GM12878 (cell line): ENCODE measurements around the gene FIZ1.

ENCODE experiments used
- BHLHE40 ChIP-seq, 2 experiments: fragments of 450-650 bp in 1 of 2; IDR thresholded peaks; 2 replicates each; pipeline ENCODE4 v1.6.1; 2011 to 2017; ENCODE audit warnings: low read depth in 2 of 2, borderline replicate concordance in 1 of 2, improper control_type of control experiment in 1 of 2, low read length in 1 of 2, mild to moderate bottlenecking in 1 of 2
- CBX3 ChIP-seq: fragments of 200-600 bp; sonication (generic); IDR thresholded peaks from 2 replicates; pipeline ENCODE4 v1.6.1; 2016; ENCODE audit warnings: low read depth, borderline replicate concordance
- CTCF ChIP-seq, 3 experiments: IDR thresholded peaks in 2 of 3; conservative IDR thresholded peaks in 1 of 3; 2 replicates each; pipeline ENCODE4 v1.5.1; 2011; ENCODE audit warnings: low read depth in 3 of 3, low read length in 3 of 3, mild to moderate bottlenecking in 3 of 3, control low read depth in 2 of 3, moderate library complexity in 2 of 3, inconsistent platforms in 1 of 3, mixed read lengths in 1 of 3; ENCODE audit not compliant: control insufficient read depth in 2 of 3, insufficient read depth in 1 of 3; ENCODE audit errors: extremely low read depth in 1 of 3
- HDAC2 ChIP-seq: fragments of 200-600 bp; sonication (generic); IDR thresholded peaks from 2 replicates; pipeline ENCODE4 v1.6.1; 2017
- MTA3 ChIP-seq: IDR thresholded peaks from 2 replicates; pipeline ENCODE4 v1.6.1; 2012; ENCODE audit warnings: low read length, inconsistent platforms, borderline replicate concordance
- POLR2AphosphoS5 ChIP-seq: IDR thresholded peaks from 2 replicates; pipeline ENCODE4 v1.6.1; 2011; ENCODE audit warnings: mild to moderate bottlenecking, low read length, inconsistent platforms
- RFX5 ChIP-seq: IDR thresholded peaks from 2 replicates; pipeline ENCODE4 v1.6.1; 2011; ENCODE audit warnings: low read depth, low read length, improper control_type of control experiment
- SMARCA5 ChIP-seq: fragments of 450-650 bp; IDR thresholded peaks from 2 replicates; pipeline ENCODE4 v1.6.1; 2017; ENCODE audit warnings: mild to moderate bottlenecking
- SPI1 ChIP-seq: IDR thresholded peaks from 2 replicates; pipeline ENCODE4 v1.6.1; 2011; ENCODE audit warnings: low read depth, mild to moderate bottlenecking, low read length, moderate library complexity, borderline replicate concordance; ENCODE audit not compliant: insufficient read depth
- ZNF274 ChIP-seq: IDR thresholded peaks from one replicate; pipeline ENCODE4 v1.8.0; 2011; ENCODE audit not compliant: insufficient read length, insufficient read depth
- TF ChIP-seq, protein P1 (sequence below): IDR thresholded peaks from 2 replicates; pipeline ENCODE4 v1.6.1; 2012; ENCODE audit warnings: low read depth, low read length, improper control_type of control experiment

GRCh38 chr19:55578031-55578760 is 21.1 kb downstream of the FIZ1 start:
- TF ChIP-seq CTCF (IDR thresholded peaks at IDR 0.05 in 2 of 3, conservative IDR thresholded peaks at IDR 0.05 in 1 of 3; ENCODE audit: control insufficient read depth in 2 of 3, extremely low read depth in 1 of 3, insufficient read depth in 1 of 3, low read depth in 3 of 3, low read length in 3 of 3) (no peak), SMARCA5 (no peak), RFX5 (no peak), MTA3 (no peak), BHLHE40 (IDR thresholded peaks at IDR 0.05; ENCODE audit: borderline replicate concordance in 1 of 2, low read depth in 2 of 2, low read length in 1 of 2) (no peak), ZNF274 (no peak), POLR2AphosphoS5 (no peak), CBX3 (no peak), SPI1 (no peak), HDAC2 (no peak)
- TF ChIP-seq, protein P1, sequence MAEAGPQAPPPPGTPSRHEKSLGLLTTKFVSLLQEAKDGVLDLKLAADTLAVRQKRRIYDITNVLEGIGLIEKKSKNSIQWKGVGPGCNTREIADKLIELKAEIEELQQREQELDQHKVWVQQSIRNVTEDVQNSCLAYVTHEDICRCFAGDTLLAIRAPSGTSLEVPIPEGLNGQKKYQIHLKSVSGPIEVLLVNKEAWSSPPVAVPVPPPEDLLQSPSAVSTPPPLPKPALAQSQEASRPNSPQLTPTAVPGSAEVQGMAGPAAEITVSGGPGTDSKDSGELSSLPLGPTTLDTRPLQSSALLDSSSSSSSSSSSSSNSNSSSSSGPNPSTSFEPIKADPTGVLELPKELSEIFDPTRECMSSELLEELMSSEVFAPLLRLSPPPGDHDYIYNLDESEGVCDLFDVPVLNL, result no peak
